Ascending aorta (tissue), 2 donors: ENCODE data around the gene MYO1E. TPM values are rescaled to one million over a fixed set of nuclear protein-coding genes. Genes with fewer than 3 reads are reported as not detected.

Experiments
- DNase-seq, 2 donors: peaks; one replicate each; pipeline ENCODE4 v3.0.0-alpha.2; 2019; ENCODE audit warnings: low spot score in 2 of 2
- H3K27ac ChIP-seq, 2 donors: fragments of 200-600 bp; sonication (generic); one replicate each; pipeline ENCODE4 v1.5.1; 2016 to 2017; ENCODE audit warnings: mild to moderate bottlenecking in 1 of 2
- H3K27me3 ChIP-seq: fragments of 200-600 bp; sonication (generic); one replicate; pipeline ENCODE4 v1.5.1; 2017
- H3K36me3 ChIP-seq, 2 donors: fragments of 200-600 bp; sonication (generic); one replicate each; pipeline ENCODE4 v1.5.1; 2016
- H3K4me1 ChIP-seq, 2 donors: fragments of 200-600 bp; sonication (generic); one replicate each; pipeline ENCODE4 v1.5.1; 2016 to 2017; ENCODE audit warnings: mild to moderate bottlenecking in 1 of 2
- H3K4me3 ChIP-seq, 2 donors: fragments of 200-600 bp; sonication (generic); one replicate each; pipeline ENCODE4 v1.5.1; 2016 to 2017; ENCODE audit warnings: mild to moderate bottlenecking in 1 of 2
- H3K9me3 ChIP-seq, 2 donors: fragments of 200-600 bp; sonication (generic); one replicate each; pipeline ENCODE4 v1.5.1; 2016
- intact Hi-C: fragments of 100-400 bp; cut with DNase I; formaldehyde crosslinking; loops from one replicate; pipeline ENCODE4 v1.15.1; 2023
- total RNA-seq: library from RNA; depleted of rRNA; stranded (reverse); fragments of >200 nt; gene quantifications from one replicate; pipeline ENCODE4 v1.1.0, GENCODE V29; 2016
- TF ChIP-seq, protein P1 (sequence below), 3 experiments: fragments of 200-600 bp in 2 of 3; fragments of 450-650 bp in 1 of 3; sonication (generic) in 2 of 3; IDR thresholded peaks; one replicate each; pipeline ENCODE4 v1.5.1; 2016 to 2019; ENCODE audit warnings: antibody characterized with exemption in 3 of 3, mild to moderate bottlenecking in 1 of 3, moderate library complexity in 1 of 3

MYO1E gene
- total RNA-seq, 1 donor from 2014 or later, result 48.0 TPM

DNA sequence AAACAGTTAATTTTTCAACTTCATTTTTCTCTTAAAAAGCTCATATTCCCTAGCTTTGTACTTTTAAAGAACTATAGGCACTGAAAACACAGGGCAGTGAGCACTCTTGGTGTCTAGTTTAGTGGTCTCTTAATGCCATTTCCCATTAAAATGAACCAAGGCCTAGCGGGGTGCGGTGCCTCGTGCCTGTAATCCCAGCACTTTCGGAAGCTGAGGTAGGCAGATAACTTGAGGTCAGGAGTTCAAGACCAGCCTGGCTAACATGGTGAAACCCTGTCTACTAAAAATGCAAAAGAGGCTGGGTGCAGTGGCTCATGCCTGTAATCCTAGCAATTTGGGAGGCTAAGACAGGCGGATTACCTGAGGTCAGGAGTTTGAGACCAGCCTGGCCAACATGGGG, 120.5 kb downstream of the MYO1E start:
- TF ChIP-seq, protein P1, sequence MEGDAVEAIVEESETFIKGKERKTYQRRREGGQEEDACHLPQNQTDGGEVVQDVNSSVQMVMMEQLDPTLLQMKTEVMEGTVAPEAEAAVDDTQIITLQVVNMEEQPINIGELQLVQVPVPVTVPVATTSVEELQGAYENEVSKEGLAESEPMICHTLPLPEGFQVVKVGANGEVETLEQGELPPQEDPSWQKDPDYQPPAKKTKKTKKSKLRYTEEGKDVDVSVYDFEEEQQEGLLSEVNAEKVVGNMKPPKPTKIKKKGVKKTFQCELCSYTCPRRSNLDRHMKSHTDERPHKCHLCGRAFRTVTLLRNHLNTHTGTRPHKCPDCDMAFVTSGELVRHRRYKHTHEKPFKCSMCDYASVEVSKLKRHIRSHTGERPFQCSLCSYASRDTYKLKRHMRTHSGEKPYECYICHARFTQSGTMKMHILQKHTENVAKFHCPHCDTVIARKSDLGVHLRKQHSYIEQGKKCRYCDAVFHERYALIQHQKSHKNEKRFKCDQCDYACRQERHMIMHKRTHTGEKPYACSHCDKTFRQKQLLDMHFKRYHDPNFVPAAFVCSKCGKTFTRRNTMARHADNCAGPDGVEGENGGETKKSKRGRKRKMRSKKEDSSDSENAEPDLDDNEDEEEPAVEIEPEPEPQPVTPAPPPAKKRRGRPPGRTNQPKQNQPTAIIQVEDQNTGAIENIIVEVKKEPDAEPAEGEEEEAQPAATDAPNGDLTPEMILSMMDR (IDR thresholded peaks at IDR 0.05), result no peak
- DNase-seq, result no peak
- H3K4me3 ChIP-seq, result no peak overlapping the region
- H3K27me3 ChIP-seq, result no peaks in the 10 kb centered on the region
- no peak overlapping the region for H3K27ac ChIP-seq
- no peaks in the 10 kb centered on the region for H3K9me3 ChIP-seq
- H3K4me1 ChIP-seq, result no peaks in the 10 kb centered on the region
- intact Hi-C loops, result no loop called here
- peaks cover 10 to 29% of the 10 kb centered on the region in 2 donors for H3K36me3 ChIP-seq

DNA sequence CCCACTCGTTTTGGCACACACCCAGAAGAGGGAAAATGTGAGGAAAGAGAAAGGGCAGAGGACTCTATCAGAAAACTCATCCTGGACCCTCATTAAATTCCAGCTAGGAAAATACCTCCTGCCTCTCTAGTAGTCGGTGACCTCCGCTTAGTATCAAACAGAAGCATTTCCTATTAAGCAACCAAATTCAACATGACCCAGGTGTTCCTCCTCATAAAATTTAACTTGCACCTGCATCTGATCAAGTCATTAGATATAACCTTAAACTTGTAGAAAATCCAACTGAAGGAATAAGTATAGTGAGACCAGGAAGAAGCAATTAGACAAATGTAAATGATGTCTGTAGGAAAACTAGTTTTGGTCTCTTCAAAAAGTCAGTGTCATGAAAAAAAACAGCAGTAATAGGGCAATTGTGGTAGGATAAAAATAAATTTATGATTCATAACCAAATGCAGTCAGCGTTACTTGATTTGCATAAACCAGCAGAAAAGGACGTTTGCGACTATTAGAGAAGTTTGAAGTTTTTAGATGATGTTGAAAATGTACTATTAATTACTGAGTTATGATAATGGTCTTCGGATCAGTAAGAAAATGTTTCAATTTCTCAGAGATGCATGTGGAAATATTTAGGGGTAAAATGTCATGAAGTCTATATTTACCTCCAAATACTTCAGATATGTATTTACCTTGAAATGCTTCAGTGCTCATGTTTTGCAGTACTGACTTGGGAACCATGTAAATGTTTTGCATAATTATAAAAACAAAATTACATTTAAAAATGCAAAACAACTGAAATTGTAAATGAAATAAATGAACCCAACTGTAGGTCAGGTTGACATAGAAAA, 121.4 kb downstream of the MYO1E start:
- no peaks in the 10 kb centered on the region for H3K27me3 ChIP-seq
- intact Hi-C loops, result no loop called here
- H3K4me3 ChIP-seq, result no peak overlapping the region
- no peaks in the 10 kb centered on the region for H3K9me3 ChIP-seq
- no peaks in the 10 kb centered on the region for H3K4me1 ChIP-seq
- TF ChIP-seq, protein P1 (IDR thresholded peaks at IDR 0.05), result no peak
- H3K27ac ChIP-seq, result no peak overlapping the region
- no peak for DNase-seq
- H3K36me3 ChIP-seq, result peaks cover 10 to 27% of the 10 kb centered on the region in 2 donors

DNA sequence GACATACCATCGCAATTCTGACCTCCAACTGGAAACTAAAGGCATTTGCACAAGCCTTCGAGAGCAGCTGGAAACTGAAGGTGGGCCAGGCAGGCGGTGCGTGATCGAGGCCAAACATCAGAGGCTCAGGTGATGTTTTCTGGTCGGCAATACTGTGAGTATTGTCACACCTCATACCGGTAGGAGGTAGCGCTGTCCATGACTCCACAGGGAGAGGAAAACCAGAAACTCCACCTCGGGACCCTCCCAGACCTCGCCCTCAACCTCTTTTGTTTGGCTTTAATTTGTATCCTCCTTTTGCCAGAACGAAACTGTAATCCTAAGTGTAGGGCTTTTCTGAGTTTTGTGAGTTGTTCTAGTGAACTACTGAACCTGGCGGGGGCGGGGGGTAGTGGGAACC, 122.4 kb downstream of the MYO1E start:
- Histone ChIP-seq H3K36me3 (peaks cover 8 to 21% of the 10 kb centered on the region in 2 donors), H3K9me3 (no peaks in the 10 kb centered on the region), H3K27me3 (no peaks in the 10 kb centered on the region), H3K4me1 (no peaks in the 10 kb centered on the region), H3K27ac (no peak overlapping the region), H3K4me3 (no peak overlapping the region)
- DNase-seq, result no peak
- TF ChIP-seq, protein P1 (IDR thresholded peaks at IDR 0.05), result no peak
- intact Hi-C loops, result no loop called here

DNA sequence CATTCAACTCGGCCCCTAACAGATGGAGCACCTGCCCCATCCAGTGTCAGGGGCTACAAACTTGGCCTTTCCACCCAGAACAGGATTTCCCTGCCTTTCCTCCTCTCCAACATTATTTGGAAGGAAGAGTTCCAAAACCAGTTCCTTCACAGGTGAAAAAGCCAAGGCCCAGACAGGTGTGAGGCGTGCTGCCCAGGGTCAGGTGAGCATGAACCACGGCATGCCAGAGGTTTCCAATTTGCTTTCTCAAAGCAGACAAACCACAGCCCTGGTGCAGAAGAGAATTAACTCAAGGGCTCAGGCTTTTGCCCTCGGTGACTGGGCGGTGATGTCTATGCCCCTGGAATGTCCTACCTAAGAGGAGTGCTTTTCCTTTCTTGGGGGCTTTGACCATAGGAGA, 122.9 kb downstream of the MYO1E start:
- no peak for DNase-seq
- Histone ChIP-seq H3K4me1 (no peaks in the 10 kb centered on the region), H3K36me3 (peaks cover 8 to 17% of the 10 kb centered on the region in 2 donors), H3K9me3 (no peaks in the 10 kb centered on the region), H3K4me3 (no peak overlapping the region), H3K27ac (peak overlapping the region in 1 of 2 donors; percentile 33), H3K27me3 (no peaks in the 10 kb centered on the region)
- intact Hi-C loops, result loop anchor here (5.0 kb wide), 2 partner anchors 117 to 242 kb away; no protein-coding TSS in a partner anchor
- TF ChIP-seq, protein P1 (IDR thresholded peaks at IDR 0.05), result no peak

DNA sequence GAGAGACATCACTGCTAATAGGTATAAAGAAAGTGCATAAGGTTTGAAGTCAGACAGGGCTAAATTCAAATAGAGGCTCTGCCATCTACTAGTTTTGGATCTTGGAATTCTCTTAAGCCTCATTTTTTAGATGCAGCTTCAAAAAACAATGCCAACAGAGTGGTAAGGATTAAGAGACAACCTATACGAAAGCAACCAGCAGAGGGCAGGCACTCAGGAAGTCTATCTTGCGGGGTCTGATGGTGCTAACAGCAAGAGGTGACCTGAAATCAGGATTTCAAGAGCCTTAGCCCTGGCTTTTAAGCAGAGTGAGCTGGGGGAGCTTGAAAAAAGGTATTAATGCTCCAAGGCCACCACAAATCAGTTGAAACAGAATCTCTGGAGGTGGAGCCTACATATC, 125.3 kb downstream of the MYO1E start:
- Histone ChIP-seq H3K27me3 (no peaks in the 10 kb centered on the region), H3K4me3 (no peak overlapping the region), H3K27ac (no peak overlapping the region), H3K9me3 (no peaks in the 10 kb centered on the region), H3K36me3 (peaks cover 0 to 19% of the 10 kb centered on the region in 2 donors), H3K4me1 (no peaks in the 10 kb centered on the region)
- peak in 1 of 2 donors; percentile 75 for DNase-seq
- intact Hi-C loops, result loop anchor here (5.0 kb wide), 2 partner anchors 120 to 245 kb away; no protein-coding TSS in a partner anchor
- TF ChIP-seq, protein P1 (IDR thresholded peaks at IDR 0.05), result peak; percentile 41 to 45 (median 45)
